PC-3 (cell line): ENCODE measurements around the gene CERS2. TPM values are rescaled to one million over a fixed set of nuclear protein-coding genes. Genes with fewer than 3 reads are reported as not detected.
"Not testable (repeated sequence)": the region's sequence is repeated elsewhere in the genome, so short reads cannot be mapped to it uniquely, and the experiment has no call there.

Source experiments
- ATAC-seq: fragments of 200-7000 bp; cut with Tn5 transposase; 2 replicates; pipeline ENCODE4 v1.9.1; 2020; ENCODE audit warnings: mild to moderate bottlenecking, moderate library complexity
- BruUV-seq: library from RNA; stranded (reverse); fragments of 400-500 nt; replicated peaks from 2 replicates; lab custom pipeline; 2021; lab: Mats Ljungman, UMichigan
- CTCF ChIA-PET: fragments of 300-600 bp; sonication (Branson Sonifier 250); formaldehyde crosslinking; loops from one replicate; lab custom pipeline; 2022; ENCODE audit warnings: antibody characterized with exemption; lab: Charles Lee
- POLR2A ChIA-PET: fragments of 300-600 bp; sonication (Branson Sonifier 250); formaldehyde crosslinking; loops from one replicate; lab custom pipeline; 2022; ENCODE audit warnings: antibody characterized with exemption; ENCODE audit not compliant: unreplicated experiment; lab: Charles Lee
- DNase-seq: peaks from one replicate; pipeline ENCODE4 v3.0.0-alpha.2; 2015
- H2AFZ ChIP-seq: fragments of 300-600 bp; sonication (generic); 2 replicates; pipeline ENCODE4 v1.6.0; 2016; ENCODE audit warnings: antibody characterized with exemption, low read length
- H3F3A ChIP-seq: fragments of 300-600 bp; sonication (generic); one replicate; pipeline ENCODE4 v1.6.0; 2017; ENCODE audit warnings: antibody characterized with exemption, low read length, control low read depth, mild to moderate bottlenecking; ENCODE audit not compliant: unreplicated experiment
- H3K27ac ChIP-seq: fragments of 300-600 bp; sonication (generic); 2 replicates; pipeline ENCODE4 v1.5.1; 2016; ENCODE audit warnings: mild to moderate bottlenecking, low read length
- H3K27me3 ChIP-seq: fragments of 300-600 bp; sonication (generic); 2 replicates; pipeline ENCODE4 v1.6.1; 2016; ENCODE audit warnings: low read length, mixed read lengths
- H3K36me3 ChIP-seq: fragments of 300-600 bp; sonication (generic); 2 replicates; pipeline ENCODE4 v1.6.1; 2016; ENCODE audit warnings: low read depth, mixed run types, low read length, mixed read lengths
- H3K4me1 ChIP-seq: fragments of 300-600 bp; sonication (generic); 2 replicates; pipeline ENCODE4 v1.5.1; 2016; ENCODE audit warnings: low read length; ENCODE audit not compliant: insufficient read depth
- H3K4me2 ChIP-seq: fragments of 300-600 bp; sonication (generic); 2 replicates; pipeline ENCODE4 v1.6.0; 2016; ENCODE audit warnings: low read length
- H3K4me3 ChIP-seq: fragments of 300-600 bp; sonication (generic); 2 replicates; pipeline ENCODE4 v1.5.1; 2016; ENCODE audit warnings: mild to moderate bottlenecking, low read length, mixed read lengths
- H3K79me2 ChIP-seq: fragments of 300-600 bp; sonication (generic); 2 replicates; pipeline ENCODE4 v1.6.1; 2017; ENCODE audit warnings: low read length, mixed read lengths
- H3K9ac ChIP-seq: fragments of 300-600 bp; sonication (generic); 2 replicates; pipeline ENCODE4 v1.6.0; 2016; ENCODE audit warnings: mild to moderate bottlenecking, low read length
- H3K9me2 ChIP-seq: fragments of 300-600 bp; sonication (generic); replicated peaks from 2 replicates; pipeline ENCODE4 v1.6.1; 2016; ENCODE audit warnings: mixed run types, low read length, mixed read lengths
- H3K9me3 ChIP-seq: fragments of 300-600 bp; sonication (generic); 2 replicates; pipeline ENCODE4 v1.6.1; 2016; ENCODE audit warnings: low read length, mixed read lengths
- H4K20me1 ChIP-seq: fragments of 300-600 bp; sonication (generic); 2 replicates; pipeline ENCODE4 v1.6.1; 2016; ENCODE audit warnings: low read length, mixed read lengths
- EZH2 ChIP-seq: fragments of 300-600 bp; sonication (generic); IDR thresholded peaks from one replicate; pipeline ENCODE4 v1.6.1; 2017; ENCODE audit warnings: antibody characterized with exemption, mild to moderate bottlenecking, low read length; ENCODE audit not compliant: unreplicated experiment
- EZH2phosphoT487 ChIP-seq: fragments of 300-600 bp; sonication (generic); IDR thresholded peaks from 2 replicates; pipeline ENCODE4 v1.6.1; 2018; ENCODE audit warnings: mild to moderate bottlenecking, antibody characterized with exemption, low read length, borderline replicate concordance
- intact Hi-C: fragments of 100-400 bp; cut with micrococcal nuclease; formaldehyde crosslinking; loops from 2 replicates; pipeline ENCODE4 v1.9.0; 2023
- total RNA-seq: library from RNA; depleted of rRNA; stranded (reverse); fragments of >200 nt; gene quantifications from 2 replicates; pipeline ENCODE4 v1.2.3, GENCODE V29; 2014
- TF ChIP-seq, protein P1 (sequence below): fragments of 300-600 bp; sonication (generic); conservative IDR thresholded peaks from 2 replicates; pipeline ENCODE4 v1.5.1; 2017; ENCODE audit warnings: antibody characterized with exemption, low read depth, mild to moderate bottlenecking, low read length

Gene CERS2
- total RNA-seq, 1 experiment from 2014 or later, result 176 TPM

DNA sequence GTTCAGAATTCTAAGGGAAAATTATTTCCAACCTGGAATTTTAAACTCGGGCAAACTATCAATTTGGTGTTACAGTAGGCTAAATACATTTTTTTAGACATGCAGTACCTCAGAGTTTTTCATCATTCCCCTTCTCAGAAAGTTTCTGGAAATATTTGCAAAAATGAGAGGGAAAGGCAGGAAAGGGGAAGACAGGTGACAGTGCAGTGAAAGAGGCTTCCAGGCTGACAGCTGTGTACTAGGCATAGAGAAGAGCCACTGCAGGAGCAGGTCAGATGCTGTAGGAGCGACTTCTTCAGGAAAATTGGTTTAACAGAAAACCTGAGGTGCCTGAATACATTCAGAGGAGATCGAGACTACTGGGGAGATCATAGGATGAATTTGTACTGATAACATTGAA is 19.9 kb downstream of the CERS2 start:
- H3F3A ChIP-seq, result no peaks in the 10 kb centered on the region
- H3K9ac ChIP-seq, result no peak overlapping the region
- intact Hi-C loops, result no loop called here
- no peak overlapping the region for H3K4me3 ChIP-seq
- ChIA-PET POLR2A (no interaction called here), CTCF (no interaction called here)
- peaks cover 31% of the 10 kb centered on the region for H3K36me3 ChIP-seq
- no peaks in the 10 kb centered on the region for H3K9me3 ChIP-seq
- H3K79me2 ChIP-seq, result no peaks in the 10 kb centered on the region
- no peak overlapping the region for H3K27ac ChIP-seq
- H3K9me2 ChIP-seq, result no peaks in the 10 kb centered on the region
- H3K4me1 ChIP-seq, result no peaks in the 10 kb centered on the region
- ATAC-seq, result no peak
- no peak overlapping the region for H2AFZ ChIP-seq
- TF ChIP-seq EZH2, result no peak
- TF ChIP-seq EZH2phosphoT487, result no peak
- TF ChIP-seq, protein P1, sequence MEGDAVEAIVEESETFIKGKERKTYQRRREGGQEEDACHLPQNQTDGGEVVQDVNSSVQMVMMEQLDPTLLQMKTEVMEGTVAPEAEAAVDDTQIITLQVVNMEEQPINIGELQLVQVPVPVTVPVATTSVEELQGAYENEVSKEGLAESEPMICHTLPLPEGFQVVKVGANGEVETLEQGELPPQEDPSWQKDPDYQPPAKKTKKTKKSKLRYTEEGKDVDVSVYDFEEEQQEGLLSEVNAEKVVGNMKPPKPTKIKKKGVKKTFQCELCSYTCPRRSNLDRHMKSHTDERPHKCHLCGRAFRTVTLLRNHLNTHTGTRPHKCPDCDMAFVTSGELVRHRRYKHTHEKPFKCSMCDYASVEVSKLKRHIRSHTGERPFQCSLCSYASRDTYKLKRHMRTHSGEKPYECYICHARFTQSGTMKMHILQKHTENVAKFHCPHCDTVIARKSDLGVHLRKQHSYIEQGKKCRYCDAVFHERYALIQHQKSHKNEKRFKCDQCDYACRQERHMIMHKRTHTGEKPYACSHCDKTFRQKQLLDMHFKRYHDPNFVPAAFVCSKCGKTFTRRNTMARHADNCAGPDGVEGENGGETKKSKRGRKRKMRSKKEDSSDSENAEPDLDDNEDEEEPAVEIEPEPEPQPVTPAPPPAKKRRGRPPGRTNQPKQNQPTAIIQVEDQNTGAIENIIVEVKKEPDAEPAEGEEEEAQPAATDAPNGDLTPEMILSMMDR, result no peak
- BruUV-seq, result no TSS peak
- H4K20me1 ChIP-seq, result no peaks in the 10 kb centered on the region
- no peaks in the 10 kb centered on the region for H3K27me3 ChIP-seq
- no peak overlapping the region for H3K4me2 ChIP-seq
- DNase-seq, result no peak

DNA sequence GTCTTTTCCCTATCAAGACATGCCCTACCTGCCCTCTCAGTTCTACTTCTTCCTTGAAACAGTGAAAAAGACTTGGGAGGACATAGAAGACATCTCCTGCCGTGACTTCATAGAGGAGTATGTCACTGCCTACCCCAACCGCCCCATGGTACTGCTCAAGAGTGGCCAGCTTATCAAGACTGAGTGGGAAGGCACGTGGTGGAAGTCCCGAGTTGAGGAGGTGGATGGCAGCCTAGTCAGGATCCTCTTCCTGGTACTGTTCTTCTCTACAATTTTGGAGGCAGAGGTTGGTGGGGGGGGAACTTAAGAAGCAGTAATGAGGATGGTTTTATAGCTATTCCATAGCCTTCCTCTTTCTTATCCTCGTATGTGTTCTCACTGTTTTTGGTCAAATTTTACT is 29.8 kb downstream of the CERS2 start:
- ATAC-seq, result no peak
- no TSS peak for BruUV-seq
- H3K4me1 ChIP-seq, result no peaks in the 10 kb centered on the region
- no peak overlapping the region for H2AFZ ChIP-seq
- H3K4me2 ChIP-seq, result no peak overlapping the region
- DNase-seq, result no peak
- H3K27me3 ChIP-seq, result no peaks in the 10 kb centered on the region
- H3K9me3 ChIP-seq, result no peaks in the 10 kb centered on the region
- no peak for TF ChIP-seq EZH2phosphoT487
- TF ChIP-seq, protein P1, result no peak
- TF ChIP-seq EZH2, result no peak
- H3K4me3 ChIP-seq, result no peak overlapping the region
- H4K20me1 ChIP-seq, result no peaks in the 10 kb centered on the region
- POLR2A ChIA-PET, result no interaction called here
- peaks cover 56% of the 10 kb centered on the region for H3K36me3 ChIP-seq
- CTCF ChIA-PET, result no interaction called here
- intact Hi-C loops, result no loop called here
- H3K27ac ChIP-seq, result no peak overlapping the region
- no peaks in the 10 kb centered on the region for H3K79me2 ChIP-seq
- no peaks in the 10 kb centered on the region for H3K9me2 ChIP-seq
- H3K9ac ChIP-seq, result no peak overlapping the region
- no peaks in the 10 kb centered on the region for H3F3A ChIP-seq

DNA sequence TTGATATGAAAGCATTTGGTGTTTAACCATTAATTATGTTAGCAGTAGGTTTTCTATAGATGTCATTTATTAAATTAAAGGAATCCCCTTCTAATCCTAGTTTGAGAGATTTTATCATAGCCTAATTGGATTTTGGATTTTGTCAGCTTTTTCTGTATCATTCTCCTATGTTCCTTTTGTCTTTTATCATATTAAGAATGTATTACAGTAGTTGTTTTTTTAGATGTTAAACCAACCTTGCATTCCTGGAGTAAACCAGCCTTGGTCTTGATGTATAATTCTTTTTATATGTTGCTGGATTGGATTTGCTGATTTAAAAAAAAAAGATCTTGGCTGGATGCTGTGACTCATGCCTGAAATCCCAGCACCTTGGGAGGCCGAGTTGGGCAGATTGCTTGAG is 42.9 kb downstream of the CERS2 start:
- no peak for TF ChIP-seq EZH2
- TF ChIP-seq, protein P1, result no peak
- no peak for TF ChIP-seq EZH2phosphoT487

DNA sequence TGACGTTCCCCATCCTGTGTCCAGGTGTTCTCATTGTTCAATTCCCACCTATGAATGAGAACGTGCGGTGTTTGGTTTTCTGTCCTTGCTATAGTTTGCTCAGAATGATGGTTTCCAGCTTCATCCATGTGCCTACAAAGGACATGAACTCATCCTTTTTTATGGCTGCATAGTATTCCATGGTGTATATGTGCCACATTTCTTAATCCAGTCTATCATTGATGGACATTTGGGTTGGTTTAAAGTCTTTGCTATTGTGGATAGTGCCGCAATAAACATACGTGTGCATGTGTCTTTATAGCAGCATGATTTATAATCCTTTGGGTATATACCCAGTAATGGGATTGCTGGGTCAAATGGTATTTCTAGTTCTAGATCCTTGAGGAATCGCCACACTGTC is 45.9 kb downstream of the CERS2 start:
- H3K9me3 ChIP-seq, POLR2A ChIA-PET, CTCF ChIA-PET, H3K9me2 ChIP-seq, H3K4me2 ChIP-seq, H3F3A ChIP-seq, BruUV-seq, H3K27me3 ChIP-seq, H3K27ac ChIP-seq, H3K4me1 ChIP-seq, H3K4me3 ChIP-seq, ATAC-seq, H3K9ac ChIP-seq, H2AFZ ChIP-seq, DNase-seq, H4K20me1 ChIP-seq: not testable (repeated sequence)
- intact Hi-C loops, result loop anchor here (5.0 to 10.0 kb wide), 3 partner anchors 94 to 366 kb away; no protein-coding TSS in a partner anchor
- Histone ChIP-seq H3K36me3 (peaks cover 40% of the 10 kb centered on the region), H3K79me2 (peaks cover 22% of the 10 kb centered on the region)

More for the DNA sequence above, 42.9 kb downstream of the CERS2 start:
- peaks cover 4% of the 10 kb centered on the region; the same call in 1 of the 2 replicates for H3K4me1 ChIP-seq
- no peak overlapping the region for H2AFZ ChIP-seq
- H3K9ac ChIP-seq, result no peak overlapping the region
- peaks cover 53% of the 10 kb centered on the region for H3K36me3 ChIP-seq
- no peaks in the 10 kb centered on the region for H3K9me2 ChIP-seq
- H3K79me2 ChIP-seq, result peaks cover 17% of the 10 kb centered on the region
- no peaks in the 10 kb centered on the region for H3K27me3 ChIP-seq
- intact Hi-C loops, result no loop called here
- no peak overlapping the region for H3K4me2 ChIP-seq
- DNase-seq (no peak), ATAC-seq (no peak)
- peaks cover 4% of the 10 kb centered on the region; the same call in 1 of the 2 replicates for H3K9me3 ChIP-seq
- no peaks in the 10 kb centered on the region for H3F3A ChIP-seq
- ChIA-PET POLR2A (no interaction called here), CTCF (no interaction called here)
- no peak overlapping the region for H3K27ac ChIP-seq
- H4K20me1 ChIP-seq, result no peaks in the 10 kb centered on the region
- no peak overlapping the region for H3K4me3 ChIP-seq
- no TSS peak for BruUV-seq
